SK-N-SH (cell line): Measurements from ENCODE around the gene EEF2K. TPM values are rescaled to one million over a fixed set of nuclear protein-coding genes. Genes with fewer than 3 reads are reported as not detected.

Experiments used
- CTCF ChIA-PET: fragments of 300-600, 350-600 bp; formaldehyde crosslinking; extraction: SDS; loops from one replicate; lab custom pipeline; 2021; lab: Yijun Ruan, JAX
- POLR2A ChIA-PET: fragments of 350-600 bp; sonication (Branson Sonifier 250); formaldehyde crosslinking; extraction: SDS; loops from one replicate; lab custom pipeline; 2020; ENCODE audit warnings: antibody characterized with exemption, inconsistent platforms; lab: Yijun Ruan, JAX
- DNase-seq: peaks from one replicate; pipeline ENCODE4 v3.0.0; 2012
- H2AFZ ChIP-seq: fragments of 200-600 bp; sonication (generic); 2 replicates; pipeline ENCODE4 v1.8.1; 2016; ENCODE audit warnings: antibody characterized with exemption, mild to moderate bottlenecking, low read depth
- H3F3A ChIP-seq: fragments of 200-600 bp; sonication (generic); replicated peaks from 2 replicates; pipeline ENCODE3; 2016; ENCODE audit warnings: antibody characterized with exemption, mild to moderate bottlenecking; ENCODE audit not compliant: insufficient read depth
- H3K27ac ChIP-seq, 2 experiments: fragments of 200-500 bp in 1 of 2; fragments of 200-600 bp in 1 of 2; sonication (Bioruptor generic) in 1 of 2; sonication (generic), shearing (Covaris generic) in 1 of 2; 2 replicates each; pipeline versions ENCODE4 v1.5.1 to v1.6.1; 2014 to 2016; ENCODE audit warnings: low read depth in 2 of 2, inconsistent platforms in 1 of 2, low read length in 1 of 2, mild to moderate bottlenecking in 1 of 2, mixed read lengths in 1 of 2
- H3K27me3 ChIP-seq: fragments of 200-600 bp; sonication (generic), shearing (Covaris generic); 2 replicates; pipeline ENCODE4 v1.6.1; 2016; ENCODE audit warnings: mixed run types; ENCODE audit not compliant: insufficient read depth
- H3K36me3 ChIP-seq, 2 experiments: fragments of 200-500 bp in 1 of 2; fragments of 200-600 bp in 1 of 2; sonication (Bioruptor generic) in 1 of 2; sonication (generic) in 1 of 2; replicated peaks in 1 of 2; 2 replicates each; pipeline versions ENCODE3 to v1.5.1; 2014 to 2016; ENCODE audit warnings: low read length in 1 of 2, mild to moderate bottlenecking in 1 of 2; ENCODE audit not compliant: insufficient read depth in 2 of 2, control insufficient read depth in 1 of 2
- H3K4me1 ChIP-seq, 2 experiments: fragments of 200-500 bp in 1 of 2; fragments of 200-600 bp in 1 of 2; sonication (Bioruptor generic) in 1 of 2; sonication (generic), shearing (Covaris generic) in 1 of 2; 2 replicates each; pipeline versions ENCODE4 v1.5.1 to v1.6.1; 2014 to 2016; ENCODE audit warnings: low read depth in 1 of 2, low read length in 1 of 2, mixed run types in 1 of 2; ENCODE audit not compliant: insufficient read depth in 2 of 2, control insufficient read depth in 1 of 2
- H3K4me2 ChIP-seq: fragments of 200-600 bp; sonication (generic), shearing (Covaris generic); 2 replicates; pipeline ENCODE4 v1.6.1; 2017; ENCODE audit warnings: mixed run types
- H3K4me3 ChIP-seq, 2 experiments: fragments of 200-500 bp in 1 of 2; fragments of 200-600 bp in 1 of 2; sonication (Bioruptor generic) in 1 of 2; sonication (generic), shearing (Covaris generic) in 1 of 2; 2 replicates each; pipeline versions ENCODE4 v1.5.1 to v1.8.1; 2014 to 2016; ENCODE audit warnings: low read depth in 2 of 2, inconsistent platforms in 1 of 2, low read length in 1 of 2, mild to moderate bottlenecking in 1 of 2, mixed read lengths in 1 of 2, moderate library complexity in 1 of 2
- H3K79me2 ChIP-seq: fragments of 200-600 bp; sonication (generic); 2 replicates; pipeline ENCODE4 v1.8.1; 2017; ENCODE audit warnings: mild to moderate bottlenecking; ENCODE audit not compliant: insufficient read depth
- H3K9ac ChIP-seq: fragments of 200-600 bp; sonication (generic); 2 replicates; pipeline ENCODE4 v1.6.1; 2017; ENCODE audit warnings: mixed run types
- H3K9me2 ChIP-seq: fragments of 200-600 bp; sonication (generic); 2 replicates; pipeline ENCODE4 v1.6.1; 2017; ENCODE audit warnings: mixed run types
- H3K9me3 ChIP-seq: fragments of 200-600 bp; sonication (generic); 2 replicates; pipeline ENCODE4 v1.6.1; 2017; ENCODE audit warnings: mixed run types, mild to moderate bottlenecking, moderate library complexity
- H4K20me1 ChIP-seq: fragments of 200-600 bp; sonication (generic); 2 replicates; pipeline ENCODE4 v1.6.1; 2017; ENCODE audit warnings: mild to moderate bottlenecking, mixed run types; ENCODE audit not compliant: insufficient read depth
- CHD2 ChIP-seq: fragments of 150-350 bp; IDR thresholded peaks from 2 replicates; pipeline ENCODE4 v1.6.1; 2018; ENCODE audit warnings: low read length; ENCODE audit not compliant: partially characterized antibody
- EP300 ChIP-seq, 2 experiments: IDR thresholded peaks; 2 replicates each; pipeline versions ENCODE4 v1.4.0 to v1.6.1; 2012; ENCODE audit warnings: borderline replicate concordance in 1 of 2, low read depth in 1 of 2, low read length in 1 of 2
- NFIC ChIP-seq: IDR thresholded peaks from 2 replicates; pipeline ENCODE4 v1.4.0; 2012; ENCODE audit warnings: borderline replicate concordance
- POLR2AphosphoS5 ChIP-seq: IDR thresholded peaks from 2 replicates; pipeline ENCODE4 v1.6.1; 2012; ENCODE audit warnings: low read depth, low read length
- RCOR1 ChIP-seq: fragments of 150-350 bp; IDR thresholded peaks from 2 replicates; pipeline ENCODE4 v1.6.1; 2017; ENCODE audit warnings: antibody characterized with exemption, low read length
- RFX5 ChIP-seq: IDR thresholded peaks from 2 replicates; pipeline ENCODE4 v1.6.1; 2012; ENCODE audit warnings: mild to moderate bottlenecking, improper control_type of control experiment, low read length
- TCF12 ChIP-seq: IDR thresholded peaks from 2 replicates; pipeline ENCODE4 v1.4.0; 2012
- TEAD4 ChIP-seq: IDR thresholded peaks from 2 replicates; pipeline ENCODE4 v1.4.0; 2012; ENCODE audit warnings: mild to moderate bottlenecking, borderline replicate concordance; ENCODE audit not compliant: insufficient read depth
- WGBS: methylation state at CpG from one replicate; pipeline ENCODE4 v1.1.6; 2017; ENCODE audit warnings: low lambda C conversion rate; 5-methylcytosine and 5-hydroxymethylcytosine counted together
- polyA plus RNA-seq, 3 experiments: library from polyadenylated mRNA; depleted of rRNA; stranded (reverse); fragments of >200 nt; gene quantifications; 2 replicates each; pipeline ENCODE4 v1.2.3, GENCODE V29; 2012
- TF ChIP-seq, protein P1 (sequence below): IDR thresholded peaks from 2 replicates; pipeline ENCODE4 v1.4.0; 2012; ENCODE audit warnings: low read depth, borderline replicate concordance
- TF ChIP-seq, protein P2 (sequence below): IDR thresholded peaks from 2 replicates; pipeline ENCODE4 v1.4.0; 2012; ENCODE audit warnings: low read depth, borderline replicate concordance
- TF ChIP-seq, protein P3 (sequence below): IDR thresholded peaks from 2 replicates; pipeline ENCODE4 v1.6.1; 2012; ENCODE audit warnings: mild to moderate bottlenecking, low read depth, low read length, moderate library complexity
- TF ChIP-seq, protein P4 (sequence below): IDR thresholded peaks from 2 replicates; pipeline ENCODE4 v1.4.0; 2012; ENCODE audit warnings: low read depth

The EEF2K gene
- polyA plus RNA-seq, 1 of the 3 experiments (the other 2 are of a cell fraction) = 8.0 TPM

DNA sequence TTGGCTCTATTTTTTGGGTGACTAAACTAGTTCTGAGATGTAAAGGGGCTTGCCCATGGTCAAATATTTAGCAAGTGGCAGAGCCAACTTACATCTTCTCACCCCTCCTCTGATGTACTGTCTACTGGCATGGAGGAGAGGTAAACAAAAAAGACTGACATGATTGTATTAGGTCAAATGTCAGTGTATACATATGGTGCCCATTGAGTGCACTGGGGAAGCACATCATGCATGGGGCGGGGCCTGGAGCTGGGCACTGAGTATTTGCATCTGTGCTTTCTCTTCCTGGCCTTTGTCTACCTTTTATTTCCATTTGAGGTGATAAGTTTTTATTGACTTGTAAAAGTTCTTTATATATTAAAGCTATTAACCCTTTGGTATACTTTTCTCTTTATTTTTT lies 68.8 kb downstream of the EEF2K start (continued):
- TF ChIP-seq, protein P1, sequence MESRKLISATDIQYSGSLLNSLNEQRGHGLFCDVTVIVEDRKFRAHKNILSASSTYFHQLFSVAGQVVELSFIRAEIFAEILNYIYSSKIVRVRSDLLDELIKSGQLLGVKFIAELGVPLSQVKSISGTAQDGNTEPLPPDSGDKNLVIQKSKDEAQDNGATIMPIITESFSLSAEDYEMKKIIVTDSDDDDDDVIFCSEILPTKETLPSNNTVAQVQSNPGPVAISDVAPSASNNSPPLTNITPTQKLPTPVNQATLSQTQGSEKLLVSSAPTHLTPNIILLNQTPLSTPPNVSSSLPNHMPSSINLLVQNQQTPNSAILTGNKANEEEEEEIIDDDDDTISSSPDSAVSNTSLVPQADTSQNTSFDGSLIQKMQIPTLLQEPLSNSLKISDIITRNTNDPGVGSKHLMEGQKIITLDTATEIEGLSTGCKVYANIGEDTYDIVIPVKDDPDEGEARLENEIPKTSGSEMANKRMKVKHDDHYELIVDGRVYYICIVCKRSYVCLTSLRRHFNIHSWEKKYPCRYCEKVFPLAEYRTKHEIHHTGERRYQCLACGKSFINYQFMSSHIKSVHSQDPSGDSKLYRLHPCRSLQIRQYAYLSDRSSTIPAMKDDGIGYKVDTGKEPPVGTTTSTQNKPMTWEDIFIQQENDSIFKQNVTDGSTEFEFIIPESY = no peak

DNA sequence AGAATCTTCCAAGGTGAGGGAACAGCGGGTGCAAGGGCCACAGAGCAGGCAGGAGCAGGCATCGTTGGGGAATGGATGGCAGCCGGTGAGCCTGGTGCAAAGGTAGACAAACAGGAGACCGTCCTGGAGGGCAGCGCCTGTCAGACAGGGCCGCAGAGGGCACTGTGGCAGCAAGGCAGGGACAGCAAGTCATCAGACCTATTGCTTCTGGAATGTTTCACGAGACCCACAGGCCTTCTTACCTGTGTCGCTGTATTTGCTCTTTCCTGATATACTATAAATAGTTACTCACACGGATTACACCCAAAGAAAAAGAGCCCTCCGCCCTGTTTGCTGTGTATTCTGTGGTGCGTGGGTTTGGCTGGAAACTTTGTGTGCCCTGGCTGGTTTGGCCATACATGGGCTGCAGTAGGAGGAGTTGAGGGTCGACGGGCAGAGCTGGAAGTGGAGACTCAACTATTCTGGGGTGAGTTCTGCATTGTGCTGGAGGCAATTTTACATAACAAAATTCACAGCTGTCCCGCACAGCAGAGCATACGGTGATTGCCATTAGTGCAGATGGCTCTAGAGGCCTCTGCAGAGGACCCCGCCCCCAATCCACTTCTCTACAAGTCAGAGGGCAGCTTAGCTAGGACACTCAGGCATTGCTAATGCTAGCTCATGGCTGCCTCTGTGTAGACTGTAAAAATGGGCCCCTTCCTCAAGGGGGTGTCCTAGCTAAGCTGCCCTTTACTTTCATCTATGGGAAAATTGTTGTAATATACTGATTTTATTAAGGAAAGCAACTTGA lies 72.6 kb downstream of the EEF2K start:
- Histone ChIP-seq H3K27me3 (no peaks in the 10 kb centered on the region), H3K27ac (no peak overlapping the region), H2AFZ (no peak overlapping the region), H3K79me2 (no peaks in the 10 kb centered on the region), H3K4me1 (peaks cover 0 to 5% of the 10 kb centered on the region in 2 experiments; a peak in 1 of 4 replicates), H4K20me1 (no peaks in the 10 kb centered on the region), H3K9me3 (no peaks in the 10 kb centered on the region), H3K4me2 (no peak overlapping the region), H3K9me2 (no peaks in the 10 kb centered on the region), H3K36me3 (peaks cover 6 to 30% of the 10 kb centered on the region in 2 experiments), H3K4me3 (no peak overlapping the region), H3K9ac (no peak overlapping the region), H3F3A (no peaks in the 10 kb centered on the region)
- ChIA-PET POLR2A (no interaction called here), CTCF (interaction anchor here (1.1 kb wide), 1 partner anchor 22 kb away, joined by 5 read pairs; no protein-coding TSS in a partner anchor)
- TF ChIP-seq TCF12 = no peak
- TF ChIP-seq NFIC = no peak
- no peak for TF ChIP-seq EP300 (IDR thresholded peaks at IDR 0.05; ENCODE audit: borderline replicate concordance in 1 of 2, low read depth in 1 of 2, low read length in 1 of 2)
- TF ChIP-seq CHD2 = no peak
- TF ChIP-seq TEAD4 = no peak
- TF ChIP-seq, protein P2, sequence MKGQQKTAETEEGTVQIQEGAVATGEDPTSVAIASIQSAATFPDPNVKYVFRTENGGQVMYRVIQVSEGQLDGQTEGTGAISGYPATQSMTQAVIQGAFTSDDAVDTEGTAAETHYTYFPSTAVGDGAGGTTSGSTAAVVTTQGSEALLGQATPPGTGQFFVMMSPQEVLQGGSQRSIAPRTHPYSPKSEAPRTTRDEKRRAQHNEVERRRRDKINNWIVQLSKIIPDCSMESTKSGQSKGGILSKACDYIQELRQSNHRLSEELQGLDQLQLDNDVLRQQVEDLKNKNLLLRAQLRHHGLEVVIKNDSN = no peak
- TF ChIP-seq RCOR1 = no peak
- no peak for TF ChIP-seq RFX5
- TF ChIP-seq, protein P3, sequence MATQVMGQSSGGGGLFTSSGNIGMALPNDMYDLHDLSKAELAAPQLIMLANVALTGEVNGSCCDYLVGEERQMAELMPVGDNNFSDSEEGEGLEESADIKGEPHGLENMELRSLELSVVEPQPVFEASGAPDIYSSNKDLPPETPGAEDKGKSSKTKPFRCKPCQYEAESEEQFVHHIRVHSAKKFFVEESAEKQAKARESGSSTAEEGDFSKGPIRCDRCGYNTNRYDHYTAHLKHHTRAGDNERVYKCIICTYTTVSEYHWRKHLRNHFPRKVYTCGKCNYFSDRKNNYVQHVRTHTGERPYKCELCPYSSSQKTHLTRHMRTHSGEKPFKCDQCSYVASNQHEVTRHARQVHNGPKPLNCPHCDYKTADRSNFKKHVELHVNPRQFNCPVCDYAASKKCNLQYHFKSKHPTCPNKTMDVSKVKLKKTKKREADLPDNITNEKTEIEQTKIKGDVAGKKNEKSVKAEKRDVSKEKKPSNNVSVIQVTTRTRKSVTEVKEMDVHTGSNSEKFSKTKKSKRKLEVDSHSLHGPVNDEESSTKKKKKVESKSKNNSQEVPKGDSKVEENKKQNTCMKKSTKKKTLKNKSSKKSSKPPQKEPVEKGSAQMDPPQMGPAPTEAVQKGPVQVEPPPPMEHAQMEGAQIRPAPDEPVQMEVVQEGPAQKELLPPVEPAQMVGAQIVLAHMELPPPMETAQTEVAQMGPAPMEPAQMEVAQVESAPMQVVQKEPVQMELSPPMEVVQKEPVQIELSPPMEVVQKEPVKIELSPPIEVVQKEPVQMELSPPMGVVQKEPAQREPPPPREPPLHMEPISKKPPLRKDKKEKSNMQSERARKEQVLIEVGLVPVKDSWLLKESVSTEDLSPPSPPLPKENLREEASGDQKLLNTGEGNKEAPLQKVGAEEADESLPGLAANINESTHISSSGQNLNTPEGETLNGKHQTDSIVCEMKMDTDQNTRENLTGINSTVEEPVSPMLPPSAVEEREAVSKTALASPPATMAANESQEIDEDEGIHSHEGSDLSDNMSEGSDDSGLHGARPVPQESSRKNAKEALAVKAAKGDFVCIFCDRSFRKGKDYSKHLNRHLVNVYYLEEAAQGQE = no peak
- TF ChIP-seq, protein P4, sequence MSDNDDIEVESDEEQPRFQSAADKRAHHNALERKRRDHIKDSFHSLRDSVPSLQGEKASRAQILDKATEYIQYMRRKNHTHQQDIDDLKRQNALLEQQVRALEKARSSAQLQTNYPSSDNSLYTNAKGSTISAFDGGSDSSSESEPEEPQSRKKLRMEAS = no peak
- TF ChIP-seq, protein P1 = no peak
- TF ChIP-seq POLR2AphosphoS5 = no peak
- 93% methylated on average over 15 of the region's 16 CpGs for WGBS
- no peak for DNase-seq
